HG02759 (cell line): ENCODE measurements around the gene CD4.
A peak's percentile ranks its signal among the peaks of the same experiment; 100 is the strongest.

Source experiments
- ATAC-seq: cut with Tn5 transposase; IDR thresholded peaks from one replicate; pipeline ENCODE4 v1.9.1; 2021; ENCODE audit warnings: mild to moderate bottlenecking, moderate library complexity; ENCODE audit not compliant: unreplicated experiment

CD4 gene

DNA sequence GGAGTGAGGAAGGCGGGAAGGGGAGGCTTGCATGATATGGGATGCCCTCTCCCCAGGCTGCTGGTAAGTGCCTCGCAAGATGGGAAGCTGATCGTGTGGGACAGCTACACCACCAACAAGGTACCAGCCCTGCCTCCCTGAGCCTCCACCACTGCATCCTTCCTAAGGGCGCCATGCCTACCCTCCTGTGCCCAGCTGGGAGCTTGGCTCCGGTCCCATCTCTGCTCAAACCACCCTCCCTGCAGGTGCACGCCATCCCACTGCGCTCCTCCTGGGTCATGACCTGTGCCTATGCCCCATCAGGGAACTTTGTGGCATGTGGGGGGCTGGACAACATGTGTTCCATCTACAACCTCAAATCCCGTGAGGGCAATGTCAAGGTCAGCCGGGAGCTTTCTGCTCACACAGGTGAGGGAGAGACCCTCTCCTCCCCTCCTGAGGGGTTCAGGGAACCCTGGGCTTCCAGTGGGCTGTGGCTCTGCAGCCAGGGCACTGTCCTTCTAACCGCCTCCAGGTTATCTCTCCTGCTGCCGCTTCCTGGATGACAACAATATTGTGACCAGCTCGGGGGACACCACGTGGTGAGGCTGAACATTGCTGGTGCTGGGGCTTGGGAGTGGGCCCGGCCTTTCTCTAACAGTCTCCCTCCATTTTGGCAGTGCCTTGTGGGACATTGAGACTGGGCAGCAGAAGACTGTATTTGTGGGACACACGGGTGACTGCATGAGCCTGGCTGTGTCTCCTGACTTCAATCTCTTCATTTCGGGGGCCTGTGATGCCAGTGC, 54.0 kb downstream of the CD4 start:
- ATAC-seq = no peak

- ATAC-seq = no peak
Observed at GRCh38 chr12:6845395-6845794, 56.1 kb downstream of the CD4 start.

GRCh38 chr12:6846316-6846869, 57.1 kb downstream of the CD4 start:
- ATAC-seq = no peak

DNA sequence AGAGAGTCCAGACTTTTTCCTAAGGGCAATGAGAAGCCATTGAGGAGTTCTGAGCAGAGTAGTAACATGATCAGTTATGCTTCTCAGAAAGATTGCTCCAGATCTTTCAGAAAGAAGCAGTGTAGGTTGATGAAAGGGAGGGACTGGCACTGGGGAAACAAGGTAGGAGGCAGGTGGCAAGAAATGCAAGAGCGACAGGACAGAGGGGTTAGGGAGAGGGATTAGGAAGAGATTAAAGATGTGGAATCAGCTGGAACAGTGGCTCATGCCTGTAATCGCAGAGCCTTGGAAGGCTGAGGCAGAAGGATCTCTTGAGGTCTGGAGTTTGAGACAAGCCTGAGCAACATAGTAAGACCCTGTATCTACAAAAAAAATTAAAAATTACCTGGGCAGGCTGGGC, 58.3 kb downstream of the CD4 start:
- ATAC-seq = no peak

DNA sequence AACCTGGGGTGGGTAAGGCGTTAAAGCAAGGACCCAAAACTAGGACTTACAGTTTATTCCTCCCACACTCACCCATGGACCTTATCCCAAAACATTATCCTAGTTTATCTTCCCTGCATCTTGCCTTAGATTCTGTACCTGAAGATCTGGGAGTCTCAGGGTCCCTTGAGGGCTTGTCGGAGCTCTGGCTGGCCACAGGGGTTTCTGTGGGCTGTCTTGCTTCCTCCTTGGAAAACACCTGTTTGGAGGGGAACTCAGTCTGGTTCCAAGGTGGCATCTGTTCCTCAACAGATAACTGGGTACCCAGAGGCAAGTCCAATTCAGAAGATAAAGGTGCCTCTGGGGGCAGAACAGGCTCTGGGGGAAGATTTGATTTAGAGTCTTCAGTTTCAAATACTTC, 60.1 kb downstream of the CD4 start:
- no peak for ATAC-seq

DNA sequence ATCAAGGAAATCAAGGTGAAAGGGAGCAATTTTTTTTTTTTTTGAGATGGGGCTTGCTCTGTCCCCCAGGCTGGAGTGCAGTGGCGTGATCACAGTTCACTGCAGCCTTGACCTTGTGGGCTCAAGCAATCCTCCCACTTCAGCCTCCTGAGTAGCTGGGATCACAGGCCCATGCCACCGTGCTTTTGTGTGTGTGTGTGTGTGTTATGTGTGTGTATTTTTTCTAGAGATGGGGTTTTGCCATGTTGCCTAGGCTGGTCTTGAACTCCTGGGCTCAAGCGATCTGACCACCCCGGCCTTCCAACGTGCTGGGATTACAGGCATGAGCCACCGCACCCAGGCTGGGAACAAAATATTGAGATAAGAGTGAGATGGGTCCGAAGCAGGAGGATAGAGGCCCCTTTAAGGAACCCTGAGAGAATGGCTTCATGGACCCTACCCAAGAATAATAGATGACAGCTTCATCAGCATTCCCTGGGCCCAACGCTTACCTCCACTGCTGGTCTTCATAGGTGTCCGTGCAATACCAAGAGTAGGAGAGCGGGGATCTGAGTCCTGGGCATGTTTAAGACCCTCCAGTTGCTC, 60.7 kb downstream of the CD4 start:
- ATAC-seq = no peak

DNA sequence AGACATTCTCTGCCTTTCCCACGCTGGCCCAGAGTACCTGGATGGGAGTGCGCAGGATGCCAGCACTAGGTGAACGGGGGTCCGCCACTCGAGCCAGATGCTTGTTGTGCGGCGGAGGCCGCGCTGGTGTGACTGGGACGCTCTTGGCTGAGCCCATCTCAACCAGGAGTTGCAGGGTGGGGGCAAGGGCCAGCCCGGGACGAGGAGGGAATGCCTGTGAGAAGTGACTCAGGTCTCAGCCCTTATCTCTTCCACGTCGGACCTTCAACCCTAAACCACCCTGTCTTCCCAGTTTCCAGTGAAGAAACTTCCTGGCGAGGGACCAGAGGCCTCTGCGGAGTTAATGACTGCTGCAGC, 61.4 kb downstream of the CD4 start:
- no peak for ATAC-seq

DNA sequence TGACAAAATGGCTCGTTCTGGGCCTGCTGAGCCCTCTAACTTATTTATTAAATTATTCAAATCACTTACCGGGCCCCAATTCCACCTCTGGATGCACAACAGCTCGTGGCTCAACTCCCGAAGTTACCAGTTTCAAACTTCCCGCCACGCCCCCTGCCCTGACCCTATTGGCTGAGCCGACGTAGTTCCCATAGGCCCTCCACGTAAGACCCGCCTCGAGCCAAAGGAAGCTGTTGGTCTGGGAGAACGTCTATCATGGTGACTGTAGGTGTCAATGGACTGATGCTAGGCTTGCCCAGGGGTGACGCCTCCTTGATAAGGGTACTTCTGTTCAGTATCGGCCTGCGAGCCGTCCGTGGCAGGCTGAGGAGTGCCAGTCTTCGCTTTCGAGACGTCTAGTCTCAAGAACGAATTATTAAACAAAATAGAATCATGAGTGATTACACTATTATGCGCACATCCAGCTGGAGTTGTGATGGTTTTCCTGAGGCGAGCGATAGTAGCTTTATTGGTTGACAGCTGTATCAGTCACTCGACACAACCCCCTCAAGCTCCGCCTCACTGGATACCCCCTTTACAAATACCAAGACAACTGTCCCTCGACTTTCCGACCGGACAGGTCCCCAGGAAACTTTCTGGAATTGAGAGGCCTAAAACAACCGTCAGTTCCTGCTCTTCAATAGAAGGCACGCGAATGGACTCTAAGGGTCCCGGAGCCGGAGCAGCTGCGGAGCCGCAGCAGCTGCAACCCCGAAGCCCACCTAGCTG, 62.0 kb downstream of the CD4 start, which contains the start of gene CDCA3:
Gene CDCA3, minus strand, starts transcription at position 134 of the 768 bp plus-strand sequence. CDS start 334 bp downstream, outside the sequence.
- peak; percentile 56 for ATAC-seq

DNA sequence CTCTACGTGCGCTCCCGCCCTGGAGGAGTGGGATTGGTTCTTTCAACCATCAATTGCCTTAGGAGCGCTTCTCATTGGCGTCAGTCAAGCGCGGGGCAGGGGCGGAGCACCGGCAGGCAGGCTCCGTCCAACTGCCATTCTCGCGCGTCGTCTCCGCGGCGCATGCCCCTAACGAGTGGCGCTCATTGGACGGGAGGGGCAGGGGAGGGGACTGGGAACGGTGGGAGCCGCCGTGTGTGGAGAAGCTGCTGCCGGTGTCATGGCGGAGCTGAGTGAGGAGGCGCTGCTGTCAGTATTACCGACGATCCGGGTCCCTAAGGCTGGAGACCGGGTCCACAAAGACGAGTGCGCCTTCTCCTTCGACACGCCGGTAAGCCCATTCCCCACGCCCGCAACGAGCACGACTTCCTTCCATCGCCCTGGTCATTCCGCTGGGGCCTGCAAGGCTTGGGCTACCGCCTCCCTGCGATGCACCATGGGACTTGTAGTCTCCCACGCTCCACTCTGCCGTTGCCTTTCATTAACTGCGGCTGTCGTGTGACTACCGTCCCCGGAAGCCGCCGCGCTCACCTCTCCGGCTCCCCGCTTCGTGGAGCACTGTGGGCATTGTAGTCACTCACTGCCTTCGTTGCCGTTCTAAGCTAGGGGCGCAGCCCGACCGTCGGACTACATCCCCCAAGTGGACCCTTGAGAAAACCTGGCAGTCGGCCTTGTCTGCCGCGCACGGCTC, 62.8 kb downstream of the CD4 start, which contains the start of gene USP5:
Gene USP5, plus strand, starts transcription at position 230 of the 730 bp plus-strand sequence. Its CDS starts 30 bp downstream, at position 260.
- ATAC-seq = peak; percentile 73

DNA sequence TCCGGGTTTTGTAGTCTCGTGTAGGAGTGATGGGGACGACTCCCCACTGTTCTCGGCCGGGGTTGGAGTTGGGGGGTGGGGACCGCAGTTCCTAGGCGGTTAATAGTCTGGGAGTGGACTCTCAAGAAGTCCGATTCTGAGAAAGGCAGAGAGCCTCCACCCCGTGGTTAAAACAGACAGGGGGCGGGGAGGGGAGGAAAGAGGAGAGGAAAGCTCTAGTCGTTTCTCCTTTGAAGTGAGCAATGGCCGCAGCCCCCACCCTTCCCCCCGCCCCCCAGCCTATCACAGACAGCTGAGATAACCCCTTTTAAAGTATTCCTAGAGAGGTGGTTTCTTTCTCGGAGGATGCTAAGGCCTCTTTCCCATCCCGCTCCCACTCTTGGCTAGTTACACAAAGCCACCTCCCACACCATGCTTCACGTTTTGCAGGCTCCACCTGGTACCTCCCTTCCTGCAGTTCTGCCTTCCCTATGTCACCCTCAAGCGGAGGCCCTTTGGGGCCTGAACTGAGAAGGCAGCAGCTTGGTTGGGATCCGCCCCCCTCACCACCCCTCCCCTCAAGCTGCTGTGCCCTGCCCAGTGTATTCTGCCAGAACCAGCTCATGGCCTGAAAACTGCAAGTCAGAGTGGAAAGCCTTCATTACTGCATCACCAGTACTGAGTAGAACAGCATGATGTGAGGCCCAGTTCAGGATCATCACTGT, 63.5 kb downstream of the CD4 start:
- ATAC-seq = no peak

- no peak for ATAC-seq
Observed at GRCh38 chr12:6853626-6854025, 64.3 kb downstream of the CD4 start.

DNA sequence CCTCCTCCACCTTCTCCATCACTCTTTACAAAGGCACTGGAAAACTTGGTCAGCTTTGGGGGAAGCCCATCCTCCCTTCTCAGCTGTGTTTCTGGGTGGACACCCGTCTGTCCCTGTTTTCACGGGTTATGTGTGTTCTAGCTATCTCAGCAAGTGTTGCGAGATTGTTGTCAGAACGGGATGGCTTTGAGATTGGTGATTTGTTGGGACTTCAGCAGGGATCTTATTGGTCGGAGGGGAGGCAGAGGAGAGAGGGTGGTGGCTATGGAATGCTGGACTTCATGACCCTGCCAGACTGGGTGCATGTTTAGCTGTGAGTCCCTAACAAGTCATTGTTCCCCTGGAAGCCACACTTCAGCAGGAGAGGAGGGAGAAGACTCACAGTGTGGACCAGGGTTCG, 64.7 kb downstream of the CD4 start:
- ATAC-seq = no peak

DNA sequence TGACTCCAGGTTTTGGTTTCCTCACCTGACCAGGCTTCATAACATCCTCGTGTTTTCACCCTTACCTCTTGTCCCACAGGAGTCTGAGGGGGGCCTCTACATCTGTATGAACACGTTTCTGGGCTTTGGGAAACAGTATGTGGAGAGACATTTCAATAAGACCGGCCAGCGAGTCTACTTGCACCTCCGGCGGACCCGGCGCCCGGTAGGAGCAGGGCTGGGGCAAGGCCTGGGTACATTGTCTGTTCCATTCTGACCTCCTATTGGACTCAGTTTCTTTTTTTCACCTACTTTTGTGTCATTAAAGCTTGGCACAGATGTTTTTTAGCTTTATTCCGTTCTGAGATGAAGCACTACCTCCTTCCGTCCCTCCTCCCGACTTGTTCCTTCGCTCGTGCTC, 66.0 kb downstream of the CD4 start:
- ATAC-seq = no peak

- ATAC-seq = no peak
Observed at GRCh38 chr12:6858799-6859198, 69.5 kb downstream of the CD4 start.

- no peak for ATAC-seq
Observed at GRCh38 chr12:6860116-6860515, 70.8 kb downstream of the CD4 start.

- ATAC-seq = no peak
Observed at GRCh38 chr12:6860942-6861341, 71.6 kb downstream of the CD4 start.

- ATAC-seq = no peak
Observed at GRCh38 chr12:6861391-6861790, 72.1 kb downstream of the CD4 start.

- ATAC-seq = no peak
Observed at GRCh38 chr12:6863033-6863432, 73.7 kb downstream of the CD4 start.

- ATAC-seq = no peak
Observed at GRCh38 chr12:6863586-6864321, 74.4 kb downstream of the CD4 start.
